GM12872 (cell line): ENCODE results near the gene CRELD2.

Source experiments
- CTCF ChIP-seq: IDR thresholded peaks from 3 replicates; pipeline ENCODE4 v1.5.1; 2011; ENCODE audit warnings: low read depth, mild to moderate bottlenecking, low read length, moderate library complexity; ENCODE audit not compliant: insufficient read depth

The CRELD2 gene

DNA sequence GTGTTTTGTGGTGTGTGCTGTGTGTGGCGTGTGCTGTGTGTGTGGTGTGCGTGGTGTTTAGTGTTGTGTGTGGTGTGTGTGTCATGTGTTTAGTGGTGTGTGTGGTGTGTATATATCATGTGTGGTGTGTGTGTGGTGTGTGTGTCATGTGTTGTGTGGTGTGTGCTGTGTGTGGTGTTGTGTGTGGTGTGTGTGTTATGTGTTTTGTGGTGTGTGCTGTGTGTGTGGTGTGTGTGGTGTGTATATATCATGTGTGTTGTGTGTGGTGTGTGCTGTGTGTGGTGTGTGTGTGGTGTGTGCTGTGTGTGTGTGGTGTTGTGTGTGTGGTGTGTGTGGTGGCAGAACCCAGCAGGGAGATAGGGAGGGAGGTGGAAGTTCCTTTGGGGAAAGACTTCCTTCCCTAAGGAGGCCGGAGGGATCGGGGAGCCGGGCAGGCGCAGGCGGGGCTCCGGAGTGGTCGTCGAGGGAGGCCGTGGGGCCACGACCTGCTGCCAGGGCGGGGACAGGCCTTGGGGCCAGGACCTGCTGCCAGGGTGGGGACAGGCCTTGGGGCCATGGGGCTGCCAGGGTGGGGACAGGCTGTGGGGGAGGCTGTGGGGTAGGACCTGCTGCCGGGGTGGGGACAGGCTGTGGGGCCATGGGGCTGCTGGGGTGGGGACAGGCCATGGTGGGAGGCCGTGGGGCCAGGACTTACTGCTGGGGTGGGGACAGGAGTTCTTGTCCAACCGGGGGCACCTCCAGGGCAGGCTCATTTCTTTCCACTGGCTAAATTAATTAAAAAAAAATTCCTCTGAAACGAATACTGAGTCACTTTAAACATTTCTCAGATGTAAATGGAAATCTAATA, 57.3 kb downstream of the CRELD2 start:
- no peak for TF ChIP-seq CTCF

GRCh38 chr22:49976439-49977175, 58.2 kb downstream of the CRELD2 start:
- no peak for TF ChIP-seq CTCF
